GM18505 (cell line): ENCODE measurements around the gene ABLIM1.

Source experiments
- ATAC-seq: cut with Tn5 transposase; IDR thresholded peaks from one replicate; pipeline ENCODE4 v1.9.1; 2021; ENCODE audit not compliant: unreplicated experiment
- POLR2A ChIP-seq: IDR thresholded peaks from 4 replicates; pipeline ENCODE4 v1.6.1; 2011; ENCODE audit warnings: borderline replicate concordance; ENCODE audit not compliant: insufficient read depth, insufficient read length; ENCODE audit errors: extremely low read depth

ABLIM1 gene

DNA sequence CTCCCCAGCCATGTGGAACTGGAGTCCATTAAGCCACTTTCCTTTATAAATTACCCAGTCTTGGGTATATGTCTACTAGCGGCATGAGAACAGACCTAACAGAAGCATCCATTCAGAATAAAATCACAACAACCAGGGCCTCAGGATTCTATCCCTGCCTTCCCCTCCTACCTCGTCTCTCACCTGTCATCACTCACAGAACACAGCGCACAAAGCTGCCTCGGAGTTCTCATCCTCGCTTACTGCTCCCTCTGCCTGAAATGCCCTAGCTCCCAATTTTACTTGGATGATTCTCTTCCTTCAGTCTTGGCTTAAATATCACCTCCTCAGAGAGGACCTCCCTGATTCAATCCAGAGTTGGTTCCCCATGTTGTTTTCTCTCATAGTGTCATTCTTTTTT is 183.1 kb downstream of the ABLIM1 start:
- TF ChIP-seq POLR2A = no peak
- ATAC-seq = no peak

DNA sequence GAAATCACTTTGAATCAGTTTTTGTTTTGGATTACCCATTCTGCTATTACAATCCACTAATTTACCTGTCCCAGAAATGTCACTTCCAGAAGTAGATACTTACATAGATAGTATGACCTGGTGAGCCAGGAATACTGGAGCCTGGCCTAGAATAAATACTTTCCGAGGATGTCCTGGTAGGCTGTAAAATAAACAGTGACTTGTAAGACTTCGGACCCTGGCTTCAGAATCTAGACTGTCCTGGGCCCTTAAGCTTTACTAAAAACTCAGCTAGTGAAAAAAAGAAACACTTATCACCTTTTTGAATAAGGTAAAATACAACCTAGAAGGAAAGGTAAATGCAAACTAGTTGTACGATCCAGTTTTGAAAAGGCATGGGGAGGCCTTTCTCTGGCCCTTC is 184.3 kb downstream of the ABLIM1 start:
- no peak for ATAC-seq
- no peak for TF ChIP-seq POLR2A

DNA sequence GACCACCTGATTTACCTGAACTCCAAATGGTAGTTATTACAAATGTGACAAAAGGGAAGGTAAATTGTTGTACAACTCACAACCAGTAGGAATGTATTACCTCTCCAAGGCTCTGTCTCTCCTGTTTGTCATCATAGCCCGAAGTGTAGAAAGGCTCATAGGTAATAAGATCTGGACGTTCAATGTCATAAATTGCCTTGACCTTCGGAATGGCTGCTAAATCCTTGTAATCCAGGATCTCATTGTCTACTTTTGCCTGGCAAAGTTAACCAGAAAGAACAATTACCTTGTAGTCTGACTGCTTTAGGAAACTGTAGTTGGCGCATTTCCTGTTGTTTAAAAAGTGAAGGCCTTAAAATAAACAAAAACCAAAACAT is 185.2 kb downstream of the ABLIM1 start:
- ATAC-seq = no peak
- TF ChIP-seq POLR2A = no peak

DNA sequence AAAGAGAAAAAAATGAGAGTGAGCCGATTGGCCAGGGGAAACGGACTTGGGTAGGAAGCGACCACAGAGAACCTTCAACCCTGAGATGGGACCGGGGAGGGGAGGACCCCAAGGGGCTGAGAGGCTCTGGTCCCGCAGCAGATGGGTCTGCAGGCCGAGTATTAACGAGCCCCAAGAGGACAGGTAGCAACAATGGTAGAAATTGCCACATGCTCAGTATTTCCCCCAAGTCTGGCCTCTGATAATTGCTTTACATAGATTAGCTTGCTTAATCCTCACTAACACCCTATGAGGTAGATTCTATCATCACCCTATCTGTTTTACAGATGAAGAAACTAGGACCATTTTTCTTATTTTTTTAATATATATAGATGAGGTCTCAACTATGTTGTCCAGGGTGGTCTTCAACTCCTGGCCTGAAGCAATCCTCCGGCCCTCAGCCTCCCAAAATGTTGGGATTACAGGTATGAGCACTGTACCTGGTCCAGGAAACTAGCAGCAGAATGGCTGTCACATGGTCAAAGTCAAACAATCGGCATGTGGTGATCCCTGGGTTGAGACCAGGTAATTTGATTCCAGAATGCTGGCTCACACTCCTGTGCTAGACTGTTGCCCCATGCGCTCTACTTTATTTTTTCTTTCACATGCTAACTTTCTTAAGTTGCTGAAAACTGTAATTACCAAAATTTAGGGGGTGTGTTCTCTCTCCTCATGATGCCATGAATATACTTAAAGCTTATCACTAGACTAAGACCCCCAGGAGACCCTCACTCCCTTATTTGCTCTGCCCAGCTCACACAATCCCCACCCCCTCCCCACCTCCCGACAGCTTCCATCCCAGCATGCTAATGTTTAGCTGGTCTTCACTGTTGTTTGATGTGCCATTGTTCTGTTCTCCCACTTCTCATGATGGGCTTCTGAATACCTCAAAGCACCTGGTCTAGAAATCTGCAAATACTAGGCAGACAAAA is 185.9 kb downstream of the ABLIM1 start:
- no peak for ATAC-seq
- no peak for TF ChIP-seq POLR2A

DNA sequence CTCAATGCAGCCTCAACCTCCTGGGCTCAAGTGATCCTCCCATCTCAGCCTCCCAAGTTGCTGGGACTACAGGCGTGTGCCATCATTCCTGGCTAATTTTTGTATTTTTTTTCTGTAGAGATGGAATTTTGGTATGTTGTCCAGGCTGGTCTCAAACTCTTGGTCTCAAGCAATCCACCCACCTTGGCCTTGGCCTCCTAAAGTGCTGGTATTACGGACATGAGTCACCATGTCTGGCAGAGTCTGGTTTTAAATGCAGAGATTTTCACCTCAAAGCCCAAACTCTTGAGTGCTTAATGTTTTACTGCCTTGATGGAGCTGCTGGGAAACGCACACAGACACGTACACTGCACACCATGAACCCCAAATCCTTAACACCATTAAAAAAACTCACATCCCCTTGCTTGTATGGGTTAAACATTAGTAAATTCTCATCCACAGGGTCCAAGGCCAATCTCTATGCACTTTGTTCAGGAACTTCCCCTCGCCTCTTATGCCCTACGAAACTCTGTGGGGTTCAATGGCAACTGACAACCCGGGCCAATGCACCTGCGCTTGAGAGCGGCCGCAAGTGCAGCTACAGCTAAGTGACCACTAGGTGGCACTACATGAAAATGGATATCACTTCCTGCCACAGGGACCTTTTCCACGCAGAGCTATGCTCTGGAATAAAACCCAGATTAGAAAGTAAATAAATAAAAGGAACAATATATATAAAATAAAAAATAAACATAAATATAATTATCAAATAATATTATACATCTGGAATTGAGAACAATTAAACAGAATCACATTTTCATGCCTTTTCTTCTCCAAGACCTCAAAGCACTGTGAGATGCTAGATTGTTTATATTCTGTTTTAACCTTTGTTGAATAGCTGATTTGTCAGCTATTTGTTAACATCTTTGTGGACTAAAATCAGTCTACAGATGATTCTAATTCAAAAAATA is 186.8 kb downstream of the ABLIM1 start:
- TF ChIP-seq POLR2A = no peak
- ATAC-seq = peak; percentile 78

DNA sequence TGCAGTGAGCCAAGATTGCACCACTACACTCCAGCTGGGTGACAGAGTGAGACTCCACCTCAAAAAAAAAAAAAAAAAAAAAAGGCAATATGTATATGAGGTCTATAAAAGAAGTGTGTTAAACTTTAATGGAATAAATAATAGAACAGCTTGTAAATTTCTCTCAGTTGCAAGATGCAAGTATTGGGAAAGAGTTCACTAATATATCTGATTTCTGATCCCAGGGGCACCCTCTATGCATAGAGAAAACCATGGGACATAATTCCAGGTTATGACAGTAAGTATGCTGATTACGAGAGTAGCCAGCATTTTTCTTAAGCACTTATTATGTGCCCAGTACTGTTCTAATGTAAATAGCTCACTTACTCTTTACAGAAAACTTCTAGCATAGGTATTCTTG is 187.7 kb downstream of the ABLIM1 start:
- ATAC-seq = no peak
- no peak for TF ChIP-seq POLR2A

DNA sequence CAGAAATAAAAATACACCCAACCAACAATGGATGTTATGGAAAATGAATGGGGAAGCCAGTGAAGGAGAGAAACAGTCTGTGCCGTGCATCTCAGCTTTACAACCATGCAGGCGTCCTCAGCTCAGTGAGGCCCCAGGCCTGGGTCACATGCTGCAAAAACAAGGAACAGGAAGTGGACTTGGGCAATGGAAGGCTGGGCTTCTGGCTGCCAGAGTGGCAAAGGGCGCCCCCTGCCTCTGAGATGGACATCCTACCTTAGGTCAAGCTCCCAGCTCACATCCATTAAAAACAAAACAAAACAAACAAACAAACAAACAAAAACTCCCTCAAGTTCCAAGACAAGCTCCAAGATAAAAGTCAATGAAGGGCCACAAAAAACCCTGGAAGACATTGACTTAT is 199.1 kb downstream of the ABLIM1 start:
- TF ChIP-seq POLR2A = no peak
- ATAC-seq = no peak

DNA sequence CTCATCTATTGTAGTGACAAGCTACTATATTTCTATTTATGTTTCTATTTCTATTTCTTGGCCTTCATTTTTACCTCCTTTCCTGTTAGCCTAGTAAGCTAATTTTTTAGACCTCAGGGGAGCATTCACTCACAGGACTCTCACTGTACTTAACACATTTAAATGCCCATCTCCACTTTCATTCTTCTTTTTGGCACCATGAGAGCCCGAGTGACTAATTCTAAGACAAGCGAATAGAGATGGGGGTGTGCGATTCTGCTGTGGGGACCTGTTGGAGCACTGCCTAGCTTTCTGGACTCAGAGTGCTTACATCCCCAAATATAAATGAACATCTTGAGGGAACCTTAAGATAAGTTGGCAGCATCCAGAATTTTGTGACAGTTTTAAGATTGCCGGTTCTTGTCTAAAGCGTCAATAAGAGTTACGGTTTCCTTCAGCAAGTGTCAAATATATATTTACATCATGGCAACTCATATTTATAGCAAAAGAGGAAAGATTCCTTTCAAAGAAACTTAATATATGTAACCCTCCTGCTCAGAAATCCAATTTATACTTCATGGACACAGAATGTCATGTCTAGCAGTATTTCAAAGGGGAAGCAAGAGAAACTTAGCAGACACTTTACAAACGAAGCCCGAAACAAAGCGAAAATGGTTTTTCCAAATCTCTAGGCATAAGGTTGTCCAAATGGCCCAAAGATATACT is 199.7 kb downstream of the ABLIM1 start:
- no peak for TF ChIP-seq POLR2A
- ATAC-seq = no peak

DNA sequence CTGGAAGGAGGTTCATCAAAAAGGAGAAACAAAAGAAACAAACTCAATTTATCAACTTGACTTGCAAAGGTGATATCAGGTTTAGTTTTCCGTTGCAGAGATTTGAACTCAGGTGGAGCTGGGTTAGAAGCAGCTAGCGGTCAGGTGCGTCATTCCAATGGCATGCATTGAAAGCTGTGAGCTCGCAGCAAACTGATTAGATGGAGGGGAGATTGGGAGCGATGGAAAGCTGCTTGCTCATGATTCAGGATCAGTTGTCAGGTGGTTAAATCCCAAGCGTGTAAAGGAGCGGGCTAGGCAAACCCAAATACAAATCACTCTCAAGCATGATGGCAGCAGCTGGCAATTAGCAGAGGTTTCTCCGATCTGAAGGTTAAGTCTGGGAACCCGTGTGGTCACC is 204.5 kb downstream of the ABLIM1 start:
- ATAC-seq = no peak
- no peak for TF ChIP-seq POLR2A

DNA sequence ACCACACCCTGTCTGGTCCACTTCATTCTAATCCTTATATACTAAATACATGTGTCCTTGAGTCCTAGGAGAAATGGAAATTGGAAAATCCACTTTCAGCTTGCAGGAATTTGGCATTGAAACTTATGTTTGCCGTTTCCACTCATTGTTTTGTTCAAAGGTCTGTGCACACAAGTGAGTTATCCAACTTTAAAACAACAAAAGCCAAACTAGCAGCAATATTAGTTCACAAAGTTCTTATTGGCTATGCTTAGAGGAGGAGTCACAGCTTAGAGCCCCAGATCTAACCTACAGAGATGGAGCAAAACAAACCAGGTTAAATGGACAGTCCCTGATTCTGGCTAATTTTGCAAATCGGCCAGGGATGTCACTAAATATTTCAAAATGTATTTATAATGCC is 209.2 kb downstream of the ABLIM1 start:
- TF ChIP-seq POLR2A = no peak

DNA sequence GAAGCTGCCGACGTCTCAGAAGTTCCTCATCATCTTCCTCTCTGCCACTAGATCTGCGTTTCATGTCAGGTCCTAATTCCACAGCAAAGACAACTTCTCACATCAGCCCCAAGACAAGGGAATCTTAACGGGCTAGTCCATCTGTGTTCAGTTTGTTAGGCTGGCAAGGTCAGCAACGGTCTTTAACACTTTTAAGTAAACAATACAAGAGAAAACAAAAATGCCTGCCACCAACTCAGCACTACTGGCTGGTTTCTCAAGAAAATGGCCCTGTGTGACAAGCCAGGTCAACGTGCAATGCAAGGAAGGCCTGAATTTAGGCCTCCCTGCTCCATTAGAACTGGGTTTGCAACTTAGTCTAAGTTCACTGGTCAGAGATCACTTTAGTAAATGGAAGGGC is 212.7 kb downstream of the ABLIM1 start:
- ATAC-seq = no peak
- no peak for TF ChIP-seq POLR2A

More for the DNA sequence above, 209.2 kb downstream of the ABLIM1 start:
- no peak for ATAC-seq

DNA sequence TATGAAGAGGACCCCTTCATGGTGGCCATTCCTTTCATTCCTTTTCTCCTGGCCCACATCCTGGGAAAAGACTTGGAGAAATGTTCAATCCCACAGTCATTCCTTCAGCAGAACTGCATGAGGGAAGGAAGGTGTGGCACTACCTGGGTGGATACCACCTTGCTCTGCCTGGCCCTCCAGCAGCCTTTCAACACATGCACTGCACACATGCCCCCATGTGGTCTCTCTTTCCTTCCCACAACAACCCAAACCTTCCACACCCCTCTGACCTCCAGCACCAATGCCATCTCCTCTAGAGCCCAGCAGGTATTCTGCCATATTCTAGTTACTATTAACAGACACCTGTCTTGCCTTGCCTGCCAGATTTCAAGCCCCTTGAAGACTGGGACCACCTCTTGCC is 213.3 kb downstream of the ABLIM1 start:
- ATAC-seq = no peak
- no peak for TF ChIP-seq POLR2A

DNA sequence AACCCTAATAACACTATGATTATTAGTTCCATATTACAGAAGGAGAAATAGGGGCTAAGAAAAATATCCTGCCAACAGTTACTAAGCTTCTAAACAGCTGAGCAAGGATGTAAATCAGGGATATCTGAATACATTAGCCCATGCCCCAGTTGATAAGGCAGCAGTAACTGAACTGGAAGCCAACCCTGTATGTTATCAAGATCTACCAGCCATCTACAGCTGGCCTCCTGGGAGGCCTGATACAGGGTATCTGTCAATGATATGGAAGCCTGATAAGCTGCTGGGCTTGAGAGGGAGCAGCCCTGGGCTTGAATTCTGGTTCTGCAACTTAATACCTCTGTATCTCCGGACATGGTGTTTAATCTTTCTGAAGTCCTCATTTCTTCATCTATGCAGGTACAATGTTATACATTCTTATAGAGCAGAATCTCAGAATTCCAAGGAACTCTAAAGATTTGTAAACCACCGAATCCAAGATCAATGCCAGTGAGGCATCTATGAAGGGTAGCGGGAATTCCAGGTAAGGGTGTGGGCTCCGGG is 215.9 kb downstream of the ABLIM1 start:
- ATAC-seq = no peak
- no peak for TF ChIP-seq POLR2A
